SW 1271 (cell line): Measurements from ENCODE around the gene CFAP45.

Experiments used
- DNase-seq, 2 experiments: peaks; one replicate each; lab custom pipeline; 2025; lab: John Stamatoyannopoulos, UW

Gene CFAP45

GRCh38 chr1:159936273-159936904 is 36.4 kb upstream of the CFAP45 start:
- peak in 1 of 2 experiments; percentile 6 for DNase-seq

DNA sequence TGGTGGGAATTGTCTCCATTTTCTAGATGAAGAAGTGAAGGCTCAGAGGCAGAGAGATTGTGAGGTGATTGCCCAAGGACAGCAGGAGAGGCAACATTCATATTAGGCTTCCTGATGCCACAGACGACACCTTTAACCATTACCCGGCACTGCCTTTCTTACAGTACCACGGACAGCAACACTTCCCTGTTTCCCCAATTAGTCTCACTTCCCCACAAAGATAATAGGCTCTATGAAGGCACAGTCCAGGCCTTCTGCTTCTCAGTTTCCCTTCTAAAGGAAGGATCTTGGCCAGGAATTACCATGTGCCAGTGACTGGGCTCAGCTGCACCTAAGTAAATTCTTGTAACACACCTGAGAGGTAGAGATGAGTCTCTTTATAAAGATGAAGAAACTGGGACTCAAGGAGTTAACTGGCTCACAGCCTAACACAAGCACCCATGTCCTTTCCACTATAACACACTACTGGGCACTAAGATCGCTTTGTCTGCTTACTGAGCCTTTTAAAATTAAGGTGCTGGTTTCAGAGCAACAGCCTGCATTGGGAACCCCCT is 35.8 kb upstream of the CFAP45 start:
- no peak for DNase-seq

GRCh38 chr1:159935305-159935704 is 35.3 kb upstream of the CFAP45 start:
- no peak for DNase-seq

- DNase-seq = no peak
Measured at GRCh38 chr1:159934136-159935039, 34.4 kb upstream of the CFAP45 start.

GRCh38 chr1:159933347-159933746 is 33.4 kb upstream of the CFAP45 start:
- DNase-seq = no peak

GRCh38 chr1:159932296-159933285 is 32.6 kb upstream of the CFAP45 start:
- DNase-seq = no peak

- DNase-seq = no peak
Measured at GRCh38 chr1:159931795-159932173, 31.8 kb upstream of the CFAP45 start.

- no peak for DNase-seq
Measured at GRCh38 chr1:159931101-159931794, 31.3 kb upstream of the CFAP45 start.

- no peak for DNase-seq
Measured at GRCh38 chr1:159930634-159931033, 30.7 kb upstream of the CFAP45 start.

- DNase-seq = no peak
Measured at GRCh38 chr1:159930216-159930615, 30.3 kb upstream of the CFAP45 start.

GRCh38 chr1:159929155-159930051 is 29.4 kb upstream of the CFAP45 start:
- no peak for DNase-seq

DNA sequence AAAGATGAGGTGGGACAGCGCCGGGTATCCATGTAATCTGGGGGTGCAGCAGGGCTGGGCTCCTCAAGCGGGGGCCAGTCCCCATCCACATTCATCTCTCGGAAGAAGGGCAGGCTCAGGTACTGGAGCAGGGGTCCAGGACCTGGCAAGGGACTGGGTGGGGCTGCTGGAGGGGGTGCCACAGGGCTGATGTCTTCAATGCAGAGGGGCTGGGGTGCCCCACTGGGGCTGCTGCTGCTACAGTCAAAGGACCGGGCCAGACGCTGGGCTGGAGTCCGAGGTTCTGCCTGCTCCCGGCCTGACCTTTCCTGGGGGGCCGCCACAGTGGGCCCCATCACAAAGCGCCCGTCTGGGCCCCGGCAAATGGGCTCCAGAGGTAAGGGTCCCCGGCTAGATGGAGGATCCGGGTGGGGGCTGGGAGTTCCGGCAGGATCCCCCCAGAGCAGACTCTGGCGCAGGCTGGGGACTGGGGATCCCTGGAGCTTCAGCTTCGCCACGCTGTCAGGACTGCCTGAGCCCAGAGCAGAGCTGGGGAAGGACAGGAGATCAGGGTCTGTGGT is 28.6 kb upstream of the CFAP45 start:
- DNase-seq = no peak

GRCh38 chr1:159927849-159928431 is 28.0 kb upstream of the CFAP45 start:
- no peak for DNase-seq

GRCh38 chr1:159927211-159927848 is 27.4 kb upstream of the CFAP45 start:
- DNase-seq = no peak

- no peak for DNase-seq
Measured at GRCh38 chr1:159925719-159926078, 25.7 kb upstream of the CFAP45 start.

GRCh38 chr1:159924791-159925718 is 25.1 kb upstream of the CFAP45 start, which contains the start of gene TAGLN2:
Gene TAGLN2, minus strand, starts transcription at chr1:159925507. Its CDS starts 4,998 bp downstream, at chr1:159920509.
- DNase-seq = peak; percentile 76 to 79

- DNase-seq = peak; percentile 56 to 61
Measured at GRCh38 chr1:159924025-159924790, 24.2 kb upstream of the CFAP45 start.
